Small intestine (tissue), 7 donors: ENCODE results near the gene PI16. TPM values are rescaled to one million over a fixed set of nuclear protein-coding genes. Genes with fewer than 3 reads are reported as not detected.

Source experiments
- DNase-seq, 2 donors: peaks; one replicate each; pipeline versions ENCODE4 v3.0.0 to v3.0.0-alpha.2; 2013
- FAIRE-seq: peaks from 2 replicates; lab custom pipeline; 2012; peaks lifted over from hg19 to GRCh38; lab: Jason Lieb, UNC
- H3K27ac ChIP-seq, 3 donors: one replicate each; pipeline ENCODE4 v1.5.1; 2013; ENCODE audit warnings: low read length in 2 of 3, mild to moderate bottlenecking in 2 of 3, control low read depth in 1 of 3, inconsistent platforms in 1 of 3, low read depth in 1 of 3, moderate library complexity in 1 of 3
- H3K27me3 ChIP-seq, 3 donors: one replicate each; pipeline ENCODE4 v1.6.1; 2013; ENCODE audit warnings: low read length in 3 of 3, inconsistent platforms in 1 of 3; ENCODE audit not compliant: control insufficient read depth in 3 of 3, insufficient read depth in 3 of 3
- H3K36me3 ChIP-seq, 3 donors: one replicate each; pipeline ENCODE4 v1.6.1; 2013; ENCODE audit warnings: low read length in 3 of 3, inconsistent platforms in 1 of 3, low read depth in 1 of 3, mild to moderate bottlenecking in 1 of 3, moderate library complexity in 1 of 3; ENCODE audit not compliant: control insufficient read depth in 3 of 3, insufficient read depth in 2 of 3
- H3K4me1 ChIP-seq, 3 donors: one replicate each; pipeline ENCODE4 v1.6.1; 2013; ENCODE audit warnings: low read length in 2 of 3, inconsistent platforms in 1 of 3, low read depth in 1 of 3, mild to moderate bottlenecking in 1 of 3, moderate library complexity in 1 of 3; ENCODE audit not compliant: control insufficient read depth in 3 of 3, insufficient read depth in 2 of 3
- H3K4me3 ChIP-seq, 3 donors: one replicate each; pipeline ENCODE4 v1.5.1; 2013; ENCODE audit warnings: low read length in 3 of 3, control low read depth in 1 of 3, inconsistent platforms in 1 of 3, low read depth in 1 of 3, mild to moderate bottlenecking in 1 of 3, moderate library complexity in 1 of 3
- H3K9me3 ChIP-seq, 2 donors: one replicate each; pipeline ENCODE4 v1.6.1; 2013; ENCODE audit warnings: low read depth in 1 of 2, low read length in 1 of 2; ENCODE audit not compliant: control insufficient read depth in 2 of 2, insufficient read depth in 1 of 2
- WGBS, 3 donors: extraction: QIAGEN DNeasy Blood & Tissue Kit; methylation state at CpG; one replicate each; pipeline ENCODE4 v1.1.7; 2013; 5-methylcytosine and 5-hydroxymethylcytosine counted together
- polyA plus RNA-seq, 4 donors: library from polyadenylated mRNA; stranded (reverse) in 3 of 4; unstranded in 1 of 4; fragments of 200-250 nt in 3 of 4; fragments of 120-200 nt in 1 of 4; gene quantifications; one replicate each; pipeline versions ENCODE4 v1.2.1 to v1.2.3, GENCODE V29; 2013
- donor health status: healthy with polysubstance abuse.
- donor health status: control.
- donor health status: control.
- donor health status: Bipolar disorder and iron deficiency.
- donor health status: healthy.

Gene PI16
- polyA plus RNA-seq, 4 donors, result 0.09 to 2.3 (median 0.27) TPM; not detected in 1

GRCh38 chr6:36963451-36964290 is 9.1 kb downstream of the PI16 start:
- Histone ChIP-seq H3K4me1 (peaks cover 2 to 16% (median 2%) of the 10 kb centered on the region in 3 donors), H3K27me3 (no peaks in the 10 kb centered on the region), H3K27ac (no peak overlapping the region), H3K9me3 (no peaks in the 10 kb centered on the region), H3K4me3 (no peak overlapping the region), H3K36me3 (peaks cover 6 to 22% (median 9%) of the 10 kb centered on the region in 3 donors)
- FAIRE-seq, result no peak
- 30 to 52% (median 46%) methylated on average over 11 of the region's 11 CpGs for WGBS, 3 donors
- DNase-seq, result no peak

DNA sequence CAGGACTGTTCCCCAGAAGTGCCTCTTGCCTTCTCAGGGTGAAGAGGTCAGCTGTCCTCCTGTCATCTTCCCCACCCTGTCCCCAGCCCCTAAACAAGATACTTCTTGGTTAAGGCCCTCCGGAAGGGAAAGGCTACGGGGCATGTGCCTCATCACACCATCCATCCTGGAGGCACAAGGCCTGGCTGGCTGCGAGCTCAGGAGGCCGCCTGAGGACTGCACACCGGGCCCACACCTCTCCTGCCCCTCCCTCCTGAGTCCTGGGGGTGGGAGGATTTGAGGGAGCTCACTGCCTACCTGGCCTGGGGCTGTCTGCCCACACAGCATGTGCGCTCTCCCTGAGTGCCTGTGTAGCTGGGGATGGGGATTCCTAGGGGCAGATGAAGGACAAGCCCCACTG is 9.8 kb downstream of the PI16 start:
- Histone ChIP-seq H3K4me1 (peaks cover 2 to 16% (median 2%) of the 10 kb centered on the region in 3 donors), H3K27ac (no peak overlapping the region), H3K9me3 (no peaks in the 10 kb centered on the region), H3K4me3 (no peak overlapping the region), H3K36me3 (peaks cover 12 to 28% (median 13%) of the 10 kb centered on the region in 3 donors), H3K27me3 (no peaks in the 10 kb centered on the region)
- WGBS, 3 donors, result 76 to 92% (median 82%) methylated on average over 6 of the region's 6 CpGs
- FAIRE-seq (no peak), DNase-seq (no peak)

- no peak overlapping the region for H3K27ac ChIP-seq
- FAIRE-seq (no peak), DNase-seq (no peak)
- H3K4me3 ChIP-seq, result no peak overlapping the region
- 79 to 94% (median 82%) methylated on average over 4 of the region's 4 CpGs for WGBS, 3 donors
- H3K4me1 ChIP-seq, result peaks cover 2 to 16% (median 2%) of the 10 kb centered on the region in 3 donors
- peaks cover 12 to 33% (median 16%) of the 10 kb centered on the region in 3 donors for H3K36me3 ChIP-seq
- no peaks in the 10 kb centered on the region for H3K9me3 ChIP-seq
- H3K27me3 ChIP-seq, result no peaks in the 10 kb centered on the region
These were observed 10.4 kb downstream of the PI16 start for GRCh38 chr6:36964908-36965307.

DNA sequence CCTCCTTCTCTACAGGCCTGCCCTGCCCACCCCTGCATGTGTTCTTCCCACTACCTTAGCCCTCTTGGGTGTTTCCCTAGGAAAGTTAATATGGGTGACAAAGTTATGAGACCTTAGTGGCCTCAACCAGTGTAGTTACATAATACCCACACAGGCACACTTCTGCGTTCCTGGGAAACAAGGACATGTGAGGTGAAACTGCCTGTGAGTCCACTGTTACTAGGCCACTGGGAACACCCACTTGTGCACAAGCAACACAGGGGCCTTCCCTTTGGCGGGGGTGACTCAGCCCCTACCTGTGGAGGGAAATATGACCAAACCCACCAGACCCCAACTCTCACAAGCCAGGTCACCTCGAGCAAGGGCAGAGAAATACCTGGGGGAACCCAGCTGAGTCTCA is 12.8 kb downstream of the PI16 start:
- DNase-seq (peak; percentile 50 to 51), FAIRE-seq (no peak)
- Histone ChIP-seq H3K4me3 (no peak overlapping the region), H3K4me1 (peaks cover 0 to 13% (median 2%) of the 10 kb centered on the region in 3 donors), H3K27me3 (no peaks in the 10 kb centered on the region), H3K36me3 (peaks cover 12 to 56% (median 27%) of the 10 kb centered on the region in 3 donors), H3K27ac (peak overlapping the region in 2 of 3 donors; percentile 17 to 68), H3K9me3 (no peaks in the 10 kb centered on the region)
- 65 to 81% (median 76%) methylated on average over 3 of the region's 3 CpGs for WGBS, 3 donors

- peaks cover 0 to 13% (median 2%) of the 10 kb centered on the region in 3 donors for H3K4me1 ChIP-seq
- no peaks in the 10 kb centered on the region for H3K27me3 ChIP-seq
- peak overlapping the region in 1 of 3 donors; percentile 17 for H3K27ac ChIP-seq
- H3K9me3 ChIP-seq, result no peaks in the 10 kb centered on the region
- FAIRE-seq (no peak), DNase-seq (no peak)
- WGBS, 3 donors, result 84 to 96% (median 90%) methylated on average over 4 of the region's 4 CpGs
- no peak overlapping the region for H3K4me3 ChIP-seq
- peaks cover 12 to 60% (median 27%) of the 10 kb centered on the region in 3 donors for H3K36me3 ChIP-seq
These were observed 13.2 kb downstream of the PI16 start for GRCh38 chr6:36967757-36968156.

- Histone ChIP-seq H3K4me1 (peaks cover 0 to 13% (median 2%) of the 10 kb centered on the region in 3 donors), H3K4me3 (no peak overlapping the region), H3K36me3 (peaks cover 12 to 65% (median 27%) of the 10 kb centered on the region in 3 donors), H3K27ac (no peak overlapping the region), H3K9me3 (no peaks in the 10 kb centered on the region), H3K27me3 (no peaks in the 10 kb centered on the region)
- DNase-seq (peak in 1 of 2 donors; percentile 43), FAIRE-seq (no peak)
- WGBS, 3 donors, result 70 to 86% (median 81%) methylated on average over 16 of the region's 16 CpGs
These were observed 13.9 kb downstream of the PI16 start for GRCh38 chr6:36968266-36968977.

- DNase-seq (peak in 1 of 2 donors; percentile 42), FAIRE-seq (no peak)
- Histone ChIP-seq H3K36me3 (peaks cover 17 to 70% (median 27%) of the 10 kb centered on the region in 3 donors), H3K27ac (no peak overlapping the region), H3K9me3 (no peaks in the 10 kb centered on the region), H3K4me3 (no peak overlapping the region), H3K4me1 (peaks cover 0 to 13% (median under 1%) of the 10 kb centered on the region in 3 donors), H3K27me3 (no peaks in the 10 kb centered on the region)
- 66 to 83% (median 70%) methylated on average over 14 of the region's 14 CpGs for WGBS, 3 donors
These were observed 14.7 kb downstream of the PI16 start for GRCh38 chr6:36969240-36969691.
